Stomach (tissue), 9 donors: ENCODE results near the gene FRAS1. TPM values are rescaled to one million over a fixed set of nuclear protein-coding genes. Genes with fewer than 3 reads are reported as not detected.
A peak's percentile ranks its signal among the peaks of the same experiment; 100 is the strongest.

ENCODE experiments used
- DNase-seq, 2 donors: peaks; one replicate each; pipeline versions ENCODE4 v3.0.0 to v3.0.0-alpha.2; 2013 to 2019
- H3K27ac ChIP-seq, 5 donors: fragments of 200-600 bp in 4 of 5; sonication (generic) in 4 of 5; one replicate each; pipeline ENCODE4 v1.5.1; 2013 to 2019; ENCODE audit warnings: mild to moderate bottlenecking in 1 of 5, moderate library complexity in 1 of 5
- H3K27me3 ChIP-seq, 3 donors: fragments of 200-600 bp; sonication (generic); one replicate each; pipeline ENCODE4 v1.5.1; 2017 to 2019; ENCODE audit warnings: mixed run types in 1 of 3
- H3K36me3 ChIP-seq, 4 donors: fragments of 200-600 bp; sonication (generic); 1 replicate in 3 of 4; 2 replicates in 1 of 4; pipeline ENCODE4 v1.5.1; 2016 to 2019
- H3K4me1 ChIP-seq, 4 donors: fragments of 200-600 bp; sonication (generic); one replicate each; pipeline ENCODE4 v1.5.1; 2016 to 2019
- H3K4me3 ChIP-seq, 4 donors: fragments of 200-600 bp; sonication (generic) in 3 of 4; one replicate each; pipeline ENCODE4 v1.5.1; 2016 to 2019; ENCODE audit warnings: mild to moderate bottlenecking in 1 of 4
- H3K9me3 ChIP-seq, 4 donors: fragments of 200-600 bp; sonication (generic); one replicate each; pipeline ENCODE4 v1.5.1; 2016 to 2019
- EP300 ChIP-seq: sonication (generic); formaldehyde crosslinking; IDR thresholded peaks from one replicate; pipeline ENCODE4 v1.6.1; 2017; ENCODE audit warnings: antibody characterized with exemption
- POLR2A ChIP-seq, 4 donors: fragments of 450-650 bp; IDR thresholded peaks; one replicate each; pipeline ENCODE4 v1.6.1; 2016; ENCODE audit warnings: antibody characterized with exemption in 4 of 4, control low read depth in 2 of 4, mild to moderate bottlenecking in 1 of 4, moderate library complexity in 1 of 4
- POLR2AphosphoS5 ChIP-seq, 3 donors: sonication (generic); formaldehyde crosslinking; IDR thresholded peaks; one replicate each; pipeline ENCODE4 v1.6.1; 2016; ENCODE audit warnings: antibody characterized with exemption in 3 of 3
- WGBS, 5 donors: extraction: QIAGEN DNeasy Blood & Tissue Kit in 3 of 5; methylation state at CpG; one replicate each; pipeline versions ENCODE4 v1.1.5 to v1.1.7; 2013 to 2018; 5-methylcytosine and 5-hydroxymethylcytosine counted together
- intact Hi-C: fragments of 100-400 bp; cut with DNase I; formaldehyde crosslinking; loops from one replicate; pipeline ENCODE4 v1.15.1; 2023; ENCODE audit warnings: low total_unique reads
- polyA plus RNA-seq, 3 donors: library from polyadenylated mRNA; stranded (reverse); fragments of 200-250 nt; gene quantifications; one replicate each; pipeline ENCODE4 v1.2.3, GENCODE V29; 2013
- small RNA-seq, 4 donors: library from RNA; depleted of rRNA; stranded (forward); fragments of <200 nt; gene quantifications; one replicate each; pipeline ENCODE3, GENCODE V24; 2016
- total RNA-seq, 5 donors: library from RNA; depleted of rRNA; stranded (reverse); fragments of >200 nt; gene quantifications; one replicate each; pipeline versions ENCODE4 v1.1.0 to v1.2.3, GENCODE V29; 2014 to 2016
- TF ChIP-seq, protein P1 (sequence below), 7 experiments: fragments of 450-650 bp in 4 of 7; fragments of 200-600 bp in 3 of 7; sonication (generic) in 3 of 7; IDR thresholded peaks; one replicate each; pipeline ENCODE4 v1.5.1; 2016 to 2019; ENCODE audit warnings: antibody characterized with exemption in 7 of 7, control low read depth in 2 of 7, mild to moderate bottlenecking in 1 of 7
- donor health status: healthy with polysubstance abuse.
- donor health status: Bipolar disorder and iron deficiency.
- donor health status: healthy.

FRAS1 gene
- total and polyA plus RNA-seq, 8 donors = under 0.01 to 12.7 (median 2.0) TPM

DNA sequence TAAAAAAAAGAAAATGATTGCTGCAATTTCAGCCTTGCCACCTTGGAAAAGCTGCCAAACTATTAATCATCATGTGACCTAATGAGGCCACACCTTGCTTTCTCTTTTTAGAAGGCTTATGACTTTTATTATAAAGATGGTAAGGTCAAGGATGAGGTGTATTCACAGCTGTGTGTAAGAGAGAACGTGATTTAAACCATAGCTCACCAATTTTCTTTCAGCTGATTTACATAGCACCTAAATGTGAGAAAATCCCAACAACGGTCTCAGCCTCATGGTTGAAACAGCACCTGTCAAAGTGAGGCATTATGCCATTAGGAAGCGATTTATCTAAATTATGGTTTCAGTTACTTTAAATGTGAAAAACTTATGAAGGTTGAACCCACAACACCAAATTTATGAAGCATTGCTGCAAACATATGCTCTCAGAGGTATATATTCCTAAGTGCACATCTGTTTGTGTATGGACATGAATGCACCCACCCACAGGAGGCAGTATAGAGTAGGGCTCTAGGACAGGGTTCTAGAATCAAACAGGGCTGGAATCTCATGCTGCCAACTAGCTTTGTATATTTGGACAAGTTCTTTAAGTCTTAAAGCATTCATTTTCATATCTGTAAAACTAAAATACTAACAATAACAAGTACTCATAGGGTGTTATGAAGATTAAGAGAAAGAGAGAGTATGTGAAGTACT, 535.1 kb downstream of the FRAS1 start:
- DNase-seq = peak in 1 of 2 donors; percentile 21
- intact Hi-C loops = no loop called here
- Histone ChIP-seq H3K27me3 (no peaks in the 10 kb centered on the region), H3K4me1 (peaks cover 0 to 13% (median 7%) of the 10 kb centered on the region in 4 donors), H3K36me3 (peaks cover 4 to 74% (median 53%) of the 10 kb centered on the region in 4 donors), H3K4me3 (no peak overlapping the region), H3K27ac (no peak overlapping the region), H3K9me3 (no peaks in the 10 kb centered on the region)
- TF ChIP-seq EP300 (no peak), POLR2A (IDR thresholded peaks at IDR 0.05) (no peak), POLR2AphosphoS5 (IDR thresholded peaks at IDR 0.05) (no peak)
- TF ChIP-seq, protein P1, sequence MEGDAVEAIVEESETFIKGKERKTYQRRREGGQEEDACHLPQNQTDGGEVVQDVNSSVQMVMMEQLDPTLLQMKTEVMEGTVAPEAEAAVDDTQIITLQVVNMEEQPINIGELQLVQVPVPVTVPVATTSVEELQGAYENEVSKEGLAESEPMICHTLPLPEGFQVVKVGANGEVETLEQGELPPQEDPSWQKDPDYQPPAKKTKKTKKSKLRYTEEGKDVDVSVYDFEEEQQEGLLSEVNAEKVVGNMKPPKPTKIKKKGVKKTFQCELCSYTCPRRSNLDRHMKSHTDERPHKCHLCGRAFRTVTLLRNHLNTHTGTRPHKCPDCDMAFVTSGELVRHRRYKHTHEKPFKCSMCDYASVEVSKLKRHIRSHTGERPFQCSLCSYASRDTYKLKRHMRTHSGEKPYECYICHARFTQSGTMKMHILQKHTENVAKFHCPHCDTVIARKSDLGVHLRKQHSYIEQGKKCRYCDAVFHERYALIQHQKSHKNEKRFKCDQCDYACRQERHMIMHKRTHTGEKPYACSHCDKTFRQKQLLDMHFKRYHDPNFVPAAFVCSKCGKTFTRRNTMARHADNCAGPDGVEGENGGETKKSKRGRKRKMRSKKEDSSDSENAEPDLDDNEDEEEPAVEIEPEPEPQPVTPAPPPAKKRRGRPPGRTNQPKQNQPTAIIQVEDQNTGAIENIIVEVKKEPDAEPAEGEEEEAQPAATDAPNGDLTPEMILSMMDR (IDR thresholded peaks at IDR 0.05) = no peak
- WGBS, 5 donors = 71 to 85% (median 75%) methylated on average over 3 of the region's 3 CpGs

Small RNA genes lying within 50 kb of the gene (small RNA-seq; reads per million reads assigned to genes)
- gene AC114801.3 = 0 reads per million in 4 donors

Other genes with a start within 250 kb of the FRAS1 start
- 10 to 100 TPM in 3 of 5 donors, 1 to 10 TPM in 2; 6.7 to 74.5 (median 13.8) TPM for gene CNOT6L, start 238.0 kb upstream of the FRAS1 start, total RNA-seq
- 1 to 10 TPM; 4.6 to 5.5 (median 5.3) TPM for gene CNOT6L, start 238.0 kb upstream of the FRAS1 start, polyA plus RNA-seq
- 100 to 1,000 TPM in 1 of 5 donors, 10 to 100 TPM in 3, 1 to 10 TPM in 1; 1.8 to 133 (median 30.5) TPM for gene MRPL1, start 194.5 kb upstream of the FRAS1 start, total RNA-seq
- gene MRPL1, start 194.5 kb upstream of the FRAS1 start, polyA plus RNA-seq = 10 to 100 TPM; 36.4 to 38.5 (median 37.5) TPM